Measurements from ENCODE around the gene GYG2. TPM values are rescaled to one million over a fixed set of nuclear protein-coding genes. Genes with fewer than 3 reads are reported as not detected.
"Not testable (repeated sequence)": the region's sequence is repeated elsewhere in the genome, so short reads cannot be mapped to it uniquely, and the experiment has no call there.

The GYG2 gene
- total RNA-seq, 1 experiment from 2014 or later = 47.6 TPM

DNA sequence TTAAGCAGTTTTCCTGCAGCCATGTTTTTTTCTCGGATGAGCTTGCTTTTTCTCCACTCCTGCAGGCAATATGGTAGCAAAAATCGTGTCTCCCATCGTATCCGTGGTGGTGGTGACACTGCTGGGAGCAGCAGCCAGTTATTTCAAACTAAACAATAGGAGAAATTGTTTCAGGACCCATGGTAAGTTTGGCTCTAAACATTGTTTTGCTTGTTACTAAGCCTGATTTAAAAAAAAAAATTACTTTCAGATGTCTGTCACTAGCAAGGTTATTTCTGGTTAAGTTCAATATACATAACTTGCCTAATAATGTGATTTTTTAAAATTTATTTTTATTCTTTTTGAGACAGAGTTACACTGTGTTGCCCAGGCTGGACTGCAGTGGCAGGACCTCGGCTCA is 17.5 kb upstream of the GYG2 start (continued):
- TF ChIP-seq, protein P1, sequence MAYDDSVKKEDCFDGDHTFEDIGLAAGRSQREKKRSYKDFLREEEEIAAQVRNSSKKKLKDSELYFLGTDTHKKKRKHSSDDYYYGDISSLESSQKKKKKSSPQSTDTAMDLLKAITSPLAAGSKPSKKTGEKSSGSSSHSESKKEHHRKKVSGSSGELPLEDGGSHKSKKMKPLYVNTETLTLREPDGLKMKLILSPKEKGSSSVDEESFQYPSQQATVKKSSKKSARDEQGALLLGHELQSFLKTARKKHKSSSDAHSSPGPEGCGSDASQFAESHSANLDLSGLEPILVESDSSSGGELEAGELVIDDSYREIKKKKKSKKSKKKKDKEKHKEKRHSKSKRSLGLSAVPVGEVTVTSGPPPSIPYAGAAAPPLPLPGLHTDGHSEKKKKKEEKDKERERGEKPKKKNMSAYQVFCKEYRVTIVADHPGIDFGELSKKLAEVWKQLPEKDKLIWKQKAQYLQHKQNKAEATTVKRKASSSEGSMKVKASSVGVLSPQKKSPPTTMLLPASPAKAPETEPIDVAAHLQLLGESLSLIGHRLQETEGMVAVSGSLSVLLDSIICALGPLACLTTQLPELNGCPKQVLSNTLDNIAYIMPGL (CRISPR knock-in tag; IDR thresholded peaks at IDR 0.05) = no peak
- TF ChIP-seq TEAD1 (CRISPR knock-in tag; IDR thresholded peaks at IDR 0.05) = no peak

DNA sequence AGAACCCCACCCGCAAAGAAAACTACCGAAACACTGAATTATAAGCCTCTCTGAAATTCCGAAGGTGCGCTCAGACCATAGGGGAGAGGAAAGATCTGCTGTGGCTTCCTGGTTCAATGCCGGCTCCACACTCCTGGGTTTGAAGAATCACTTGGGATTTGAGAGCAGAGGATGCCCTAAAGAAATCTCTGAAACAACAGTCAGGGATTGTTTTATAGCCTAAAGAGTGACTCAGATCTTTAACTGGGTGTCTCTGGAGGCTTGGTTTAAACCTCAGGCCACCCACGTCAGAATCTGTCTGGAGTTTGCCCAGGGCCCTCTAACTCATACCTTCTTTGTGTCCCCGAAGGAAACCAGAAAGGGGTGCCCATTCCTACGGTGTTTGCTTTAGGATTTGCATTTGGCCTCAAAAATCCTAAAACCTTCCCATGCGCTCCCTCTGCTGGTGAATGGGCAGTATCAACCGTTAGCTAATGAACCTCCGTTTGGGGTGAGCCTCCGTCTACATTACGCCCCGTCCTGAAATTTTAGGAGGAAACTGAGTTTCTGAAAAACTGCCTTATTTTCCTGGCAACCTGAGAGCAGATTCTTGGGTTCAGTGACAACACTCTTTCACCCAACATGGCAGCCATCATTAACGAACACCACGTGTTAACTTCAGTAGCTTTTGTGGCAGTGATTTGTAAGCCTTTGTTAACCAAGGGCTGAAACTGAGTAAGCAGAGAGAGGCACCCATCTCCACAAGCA is 16.4 kb upstream of the GYG2 start:
- peak; percentile 52 for DNase-seq (ENCODE audit: low spot score)
- H3K36me3 Mint-ChIP-seq; H3K27me3 Mint-ChIP-seq (ENCODE audit: low read depth); POLR2A ChIA-PET; H3K4me3 Mint-ChIP-seq: not testable (repeated sequence)
- CTCF ChIA-PET = interaction anchor here (1.2 kb wide), 1 partner anchor 11 kb away, joined by 4 read pairs; no protein-coding TSS in a partner anchor
- Mint-ChIP-seq H3K9me3 (peaks cover 12% of the 10 kb centered on the region), H3K4me1 (peaks cover 19% of the 10 kb centered on the region), H3K27ac (peak overlapping the region; percentile 68)
- ATAC-seq = peak; percentile 87
- TF ChIP-seq, protein P2, sequence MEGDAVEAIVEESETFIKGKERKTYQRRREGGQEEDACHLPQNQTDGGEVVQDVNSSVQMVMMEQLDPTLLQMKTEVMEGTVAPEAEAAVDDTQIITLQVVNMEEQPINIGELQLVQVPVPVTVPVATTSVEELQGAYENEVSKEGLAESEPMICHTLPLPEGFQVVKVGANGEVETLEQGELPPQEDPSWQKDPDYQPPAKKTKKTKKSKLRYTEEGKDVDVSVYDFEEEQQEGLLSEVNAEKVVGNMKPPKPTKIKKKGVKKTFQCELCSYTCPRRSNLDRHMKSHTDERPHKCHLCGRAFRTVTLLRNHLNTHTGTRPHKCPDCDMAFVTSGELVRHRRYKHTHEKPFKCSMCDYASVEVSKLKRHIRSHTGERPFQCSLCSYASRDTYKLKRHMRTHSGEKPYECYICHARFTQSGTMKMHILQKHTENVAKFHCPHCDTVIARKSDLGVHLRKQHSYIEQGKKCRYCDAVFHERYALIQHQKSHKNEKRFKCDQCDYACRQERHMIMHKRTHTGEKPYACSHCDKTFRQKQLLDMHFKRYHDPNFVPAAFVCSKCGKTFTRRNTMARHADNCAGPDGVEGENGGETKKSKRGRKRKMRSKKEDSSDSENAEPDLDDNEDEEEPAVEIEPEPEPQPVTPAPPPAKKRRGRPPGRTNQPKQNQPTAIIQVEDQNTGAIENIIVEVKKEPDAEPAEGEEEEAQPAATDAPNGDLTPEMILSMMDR (IDR thresholded peaks at IDR 0.05) = peak; percentile 42

DNA sequence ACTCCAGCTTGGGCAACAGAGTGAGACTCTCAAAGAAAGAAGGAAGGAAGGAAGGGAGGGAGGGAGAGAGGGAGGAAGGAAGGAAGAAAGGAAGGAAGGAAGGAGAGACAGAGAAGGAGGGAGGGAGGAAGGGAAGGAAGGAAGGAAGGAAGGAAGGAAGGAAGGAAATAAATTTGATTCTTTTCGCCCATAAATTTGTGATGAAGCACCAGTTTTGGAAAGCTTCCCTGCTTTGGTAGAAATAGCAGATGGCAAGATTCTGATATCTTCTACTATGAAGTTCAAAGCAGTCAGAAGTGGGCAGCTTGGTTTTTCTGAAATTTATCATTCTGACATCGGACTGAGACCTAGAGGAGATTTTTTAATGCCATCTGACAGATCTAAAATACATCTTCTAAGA is 11.7 kb upstream of the GYG2 start:
- TF ChIP-seq JUN (CRISPR knock-in tag; IDR thresholded peaks at IDR 0.05) (no peak), GTF2I (CRISPR knock-in tag; conservative IDR thresholded peaks at IDR 0.05) (no peak), ZNF416 (CRISPR knock-in tag; IDR thresholded peaks at IDR 0.05) (no peak), GRHL2 (CRISPR knock-in tag; IDR thresholded peaks at IDR 0.05; ENCODE audit: insufficient replicate concordance, severe bottlenecking) (no peak)
- TF ChIP-seq, protein P3, sequence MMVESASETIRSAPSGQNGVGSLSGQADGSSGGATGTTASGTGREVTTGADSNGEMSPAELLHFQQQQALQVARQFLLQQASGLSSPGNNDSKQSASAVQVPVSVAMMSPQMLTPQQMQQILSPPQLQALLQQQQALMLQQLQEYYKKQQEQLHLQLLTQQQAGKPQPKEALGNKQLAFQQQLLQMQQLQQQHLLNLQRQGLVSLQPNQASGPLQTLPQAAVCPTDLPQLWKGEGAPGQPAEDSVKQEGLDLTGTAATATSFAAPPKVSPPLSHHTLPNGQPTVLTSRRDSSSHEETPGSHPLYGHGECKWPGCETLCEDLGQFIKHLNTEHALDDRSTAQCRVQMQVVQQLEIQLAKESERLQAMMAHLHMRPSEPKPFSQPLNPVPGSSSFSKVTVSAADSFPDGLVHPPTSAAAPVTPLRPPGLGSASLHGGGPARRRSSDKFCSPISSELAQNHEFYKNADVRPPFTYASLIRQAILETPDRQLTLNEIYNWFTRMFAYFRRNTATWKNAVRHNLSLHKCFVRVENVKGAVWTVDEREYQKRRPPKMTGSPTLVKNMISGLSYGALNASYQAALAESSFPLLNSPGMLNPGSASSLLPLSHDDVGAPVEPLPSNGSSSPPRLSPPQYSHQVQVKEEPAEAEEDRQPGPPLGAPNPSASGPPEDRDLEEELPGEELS (CRISPR knock-in tag; IDR thresholded peaks at IDR 0.05) = no peak
- TF ChIP-seq, protein P4, sequence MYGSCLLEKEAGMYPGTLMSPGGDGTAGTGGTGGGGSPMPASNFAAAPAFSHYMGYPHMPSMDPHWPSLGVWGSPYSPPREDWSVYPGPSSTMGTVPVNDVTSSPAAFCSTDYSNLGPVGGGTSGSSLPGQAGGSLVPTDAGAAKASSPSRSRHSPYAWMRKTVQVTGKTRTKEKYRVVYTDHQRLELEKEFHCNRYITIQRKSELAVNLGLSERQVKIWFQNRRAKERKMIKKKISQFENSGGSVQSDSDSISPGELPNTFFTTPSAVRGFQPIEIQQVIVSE (CRISPR knock-in tag; IDR thresholded peaks at IDR 0.05; ENCODE audit: borderline replicate concordance) = no peak
- POLR2A ChIA-PET = no interaction called here
- H3K4me3 Mint-ChIP-seq = no peak overlapping the region

DNA sequence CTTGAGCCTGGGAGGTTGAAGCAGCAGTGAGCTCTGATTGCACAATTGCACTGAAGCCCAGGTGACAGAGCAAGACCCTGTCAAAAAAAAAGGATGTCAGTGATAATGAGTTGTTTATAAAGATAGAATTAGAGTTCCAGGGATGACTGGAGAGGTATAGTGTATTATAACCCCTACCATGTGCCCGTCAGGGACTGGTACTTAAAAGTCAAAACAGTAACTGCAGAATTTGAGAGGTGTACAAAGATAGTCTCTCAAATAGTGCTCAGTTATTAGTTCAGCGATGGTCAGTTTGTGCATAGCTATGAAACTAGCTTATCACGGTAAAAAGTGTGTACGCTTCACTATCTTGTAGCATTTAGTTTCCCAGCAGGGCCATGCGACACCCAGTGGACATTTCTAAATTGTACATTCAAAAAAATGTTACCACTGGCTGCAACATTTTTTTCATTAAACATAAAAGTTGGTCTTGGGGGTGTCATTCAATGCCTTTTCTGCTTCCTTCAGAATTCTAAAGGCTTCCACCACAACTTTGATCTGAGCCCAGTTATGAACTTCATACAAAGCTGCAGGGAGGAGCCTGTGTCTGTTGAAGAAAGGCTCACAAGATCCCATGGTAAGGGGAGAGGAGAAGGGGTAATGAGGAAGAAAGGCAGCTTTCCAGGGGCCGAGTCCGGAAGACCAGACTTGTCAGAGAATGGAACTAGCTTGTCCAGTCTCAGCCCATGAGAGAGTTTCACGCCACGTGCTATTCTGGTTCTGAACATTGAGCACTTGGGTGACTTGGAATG is 9.2 kb upstream of the GYG2 start:
- ChIA-PET POLR2A (no interaction called here), CTCF (interaction anchor here (1.7 kb wide), 1 partner anchor 11 kb away, joined by 4 read pairs; no protein-coding TSS in a partner anchor)
- peaks cover 3% of the 10 kb centered on the region for H3K4me1 Mint-ChIP-seq
- DNase-seq (ENCODE audit: low spot score) = no peak
- H3K36me3 Mint-ChIP-seq = no peaks in the 10 kb centered on the region
- TF ChIP-seq NFE2L1 (CRISPR knock-in tag; IDR thresholded peaks at IDR 0.05) (no peak), JUN (CRISPR knock-in tag; IDR thresholded peaks at IDR 0.05) (no peak), SOX15 (CRISPR knock-in tag; IDR thresholded peaks at IDR 0.05) (no peak), RELA (CRISPR knock-in tag; IDR thresholded peaks at IDR 0.05; ENCODE audit: borderline replicate concordance) (no peak), EMX1 (CRISPR knock-in tag; IDR thresholded peaks at IDR 0.05) (no peak), ZNF121 (CRISPR knock-in tag; IDR thresholded peaks at IDR 0.05) (no peak), TCF7 (CRISPR knock-in tag; IDR thresholded peaks at IDR 0.05; ENCODE audit: low read depth) (no peak), SP1 (CRISPR knock-in tag; conservative IDR thresholded peaks at IDR 0.05) (no peak), NR2C2 (CRISPR knock-in tag; IDR thresholded peaks at IDR 0.05) (no peak), TEAD4 (CRISPR knock-in tag; IDR thresholded peaks at IDR 0.05) (no peak), RORB (CRISPR knock-in tag; IDR thresholded peaks at IDR 0.05) (no peak)
- TF ChIP-seq, protein P5, sequence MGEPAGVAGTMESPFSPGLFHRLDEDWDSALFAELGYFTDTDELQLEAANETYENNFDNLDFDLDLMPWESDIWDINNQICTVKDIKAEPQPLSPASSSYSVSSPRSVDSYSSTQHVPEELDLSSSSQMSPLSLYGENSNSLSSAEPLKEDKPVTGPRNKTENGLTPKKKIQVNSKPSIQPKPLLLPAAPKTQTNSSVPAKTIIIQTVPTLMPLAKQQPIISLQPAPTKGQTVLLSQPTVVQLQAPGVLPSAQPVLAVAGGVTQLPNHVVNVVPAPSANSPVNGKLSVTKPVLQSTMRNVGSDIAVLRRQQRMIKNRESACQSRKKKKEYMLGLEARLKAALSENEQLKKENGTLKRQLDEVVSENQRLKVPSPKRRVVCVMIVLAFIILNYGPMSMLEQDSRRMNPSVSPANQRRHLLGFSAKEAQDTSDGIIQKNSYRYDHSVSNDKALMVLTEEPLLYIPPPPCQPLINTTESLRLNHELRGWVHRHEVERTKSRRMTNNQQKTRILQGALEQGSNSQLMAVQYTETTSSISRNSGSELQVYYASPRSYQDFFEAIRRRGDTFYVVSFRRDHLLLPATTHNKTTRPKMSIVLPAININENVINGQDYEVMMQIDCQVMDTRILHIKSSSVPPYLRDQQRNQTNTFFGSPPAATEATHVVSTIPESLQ (CRISPR knock-in tag; IDR thresholded peaks at IDR 0.05) = no peak
- H3K9me3 Mint-ChIP-seq = no peaks in the 10 kb centered on the region
- H3K27me3 Mint-ChIP-seq (ENCODE audit: low read depth) = no peaks in the 10 kb centered on the region
- no peak for ATAC-seq
- H3K4me3 Mint-ChIP-seq = no peak overlapping the region
- H3K27ac Mint-ChIP-seq = no peak overlapping the region

More for the DNA sequence above, 11.7 kb upstream of the GYG2 start:
- H3K27ac Mint-ChIP-seq = no peak overlapping the region
- DNase-seq (ENCODE audit: low spot score) (no peak), ATAC-seq (no peak)
- no peaks in the 10 kb centered on the region for H3K9me3 Mint-ChIP-seq
- no peaks in the 10 kb centered on the region for H3K27me3 Mint-ChIP-seq (ENCODE audit: low read depth)
- peaks cover 4% of the 10 kb centered on the region for H3K4me1 Mint-ChIP-seq
- CTCF ChIA-PET = no interaction called here
- H3K36me3 Mint-ChIP-seq = no peaks in the 10 kb centered on the region
